Measurements from ENCODE around the gene DZANK1.

DNA sequence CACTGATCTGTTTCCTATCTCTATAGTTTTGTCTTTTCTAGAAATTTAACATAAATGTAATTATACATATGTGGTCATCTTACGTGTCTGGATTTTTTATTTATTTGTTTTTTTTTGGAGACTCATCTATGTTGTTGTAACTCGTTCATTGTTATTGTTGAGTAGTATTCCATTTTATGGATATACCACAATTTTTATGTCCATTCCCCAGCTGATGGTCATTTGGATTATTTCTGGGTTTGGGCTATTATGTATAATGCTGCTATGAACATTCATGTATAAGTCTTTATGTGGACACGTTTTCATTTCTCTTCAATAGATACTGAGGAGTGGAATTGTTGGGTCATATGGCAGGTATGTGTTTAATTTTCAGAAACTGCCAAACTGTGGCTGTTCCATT is 10.2 kb downstream of the DZANK1 start:
- no peak for TF ChIP-seq CTCF (IDR thresholded peaks at IDR 0.05; ENCODE audit: control extremely low read depth in 1 of 3, insufficient read depth in 1 of 3, low read depth in 1 of 3, low read length in 3 of 3)
- TF ChIP-seq CREB1 (IDR thresholded peaks at IDR 0.05) = no peak
- no peak for TF ChIP-seq JUND (IDR thresholded peaks at IDR 0.05; ENCODE audit: low read length)
- TF ChIP-seq MAFK (IDR thresholded peaks at IDR 0.05; ENCODE audit: low read depth, low read length) = no peak
- no peak for TF ChIP-seq POLR2A (IDR thresholded peaks at IDR 0.05; ENCODE audit: control extremely low read depth in 1 of 2, low read depth in 2 of 2, low read length in 2 of 2)
- no peak for TF ChIP-seq HDAC2 (IDR thresholded peaks at IDR 0.05; ENCODE audit: borderline replicate concordance in 1 of 2, low read depth in 2 of 2, low read length in 2 of 2)
- no peak for TF ChIP-seq TEAD4 (IDR thresholded peaks at IDR 0.05; ENCODE audit: low read depth, low read length)
- no peak for TF ChIP-seq SP1 (IDR thresholded peaks at IDR 0.05; ENCODE audit: low read depth, low read length)
- no peak for TF ChIP-seq SP2 (IDR thresholded peaks at IDR 0.05; ENCODE audit: low read length)
- no peak for TF ChIP-seq EP300 (IDR thresholded peaks at IDR 0.05; ENCODE audit: borderline replicate concordance in 1 of 2, low read depth in 2 of 2, low read length in 2 of 2)
- no peak for TF ChIP-seq SAP30 (IDR thresholded peaks at IDR 0.05; ENCODE audit: insufficient read depth, insufficient replicate concordance, low read length)
- TF ChIP-seq CHD2 (IDR thresholded peaks at IDR 0.05; ENCODE audit: low read length) = no peak
- TF ChIP-seq EZH2 (IDR thresholded peaks at IDR 0.05; ENCODE audit: low read depth, low read length, severe bottlenecking) = no peak
